Activated CD4-positive, alpha-beta T cell treated with anti-CD3 and anti-CD28 coated beads, Interleukin-2, amount 50 U/mL, for 4 hours (primary cell): Measurements from ENCODE around the gene SEMA4D.

Source experiments
- DNase-seq, 2 experiments: peaks; one replicate each; pipeline ENCODE4 v3.0.0-alpha.2; 2020

The SEMA4D gene

DNA sequence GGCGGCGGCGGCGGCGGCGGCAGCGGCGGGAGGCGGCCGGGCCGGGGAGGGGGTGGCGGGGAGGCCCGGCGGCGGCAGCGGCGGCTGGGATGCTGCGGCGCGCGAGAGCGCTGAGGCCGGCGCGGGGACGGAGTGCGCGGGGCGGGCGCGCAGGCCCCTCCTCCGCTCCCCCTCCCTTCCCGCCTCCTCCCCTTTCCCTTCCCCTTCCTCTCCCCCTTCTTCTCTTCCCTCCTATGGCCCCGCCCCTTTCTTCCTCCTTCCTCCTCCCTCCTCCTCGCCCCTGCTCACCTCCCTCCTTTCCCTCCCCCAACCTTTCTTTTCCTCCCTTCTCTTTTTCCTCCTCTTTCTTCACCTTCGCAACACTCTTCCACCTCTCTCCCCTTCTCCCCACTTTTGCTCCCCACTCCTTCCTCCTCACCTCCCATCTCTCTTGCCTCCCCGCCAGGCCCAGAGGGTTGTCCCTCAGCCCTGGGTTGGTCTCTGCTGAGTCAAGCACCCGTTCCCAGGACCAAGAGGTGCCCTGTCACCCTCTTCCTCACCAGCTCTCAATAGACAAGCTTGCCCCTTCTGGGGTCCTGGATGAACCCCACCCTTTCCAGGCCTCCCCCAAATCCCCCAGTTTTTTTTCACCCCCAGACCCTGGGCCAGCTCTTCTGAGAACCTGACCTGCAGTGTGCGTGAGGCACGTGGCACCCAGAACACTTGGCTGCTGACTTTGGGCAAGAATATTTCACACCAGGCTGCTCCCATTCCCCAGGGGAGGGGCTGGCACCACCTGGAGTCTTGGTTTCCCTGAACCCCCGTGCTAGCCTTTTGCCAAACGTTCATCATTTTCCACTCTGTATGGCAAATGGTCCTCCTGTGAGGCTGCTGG, at the start of gene SEMA4D:
Gene SEMA4D, minus strand, starts transcription at position 136 of the 874 bp plus-strand sequence. CDS start 92,657 bp downstream, outside the sequence.
- DNase-seq, result peak; percentile 44 to 51

DNA sequence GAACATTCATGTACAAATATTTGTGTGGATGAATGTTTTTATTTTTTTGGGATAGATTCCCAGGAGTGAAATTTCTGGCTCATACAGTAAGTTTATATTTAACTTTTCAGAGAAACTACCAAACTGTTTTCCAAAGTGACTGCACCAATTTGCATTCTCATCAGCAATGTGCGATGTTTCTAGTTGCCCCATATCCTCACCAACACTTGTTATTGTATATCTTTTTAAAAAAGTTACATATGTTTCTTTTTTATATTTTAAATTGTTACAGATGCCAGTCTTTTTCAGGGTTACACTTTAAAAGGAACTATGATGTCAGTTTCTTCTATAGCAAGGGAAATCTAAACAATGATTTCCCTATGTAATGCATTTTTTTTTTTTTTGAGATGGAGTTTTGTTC, 49.1 kb upstream of the SEMA4D start:
- DNase-seq, result no peak

DNA sequence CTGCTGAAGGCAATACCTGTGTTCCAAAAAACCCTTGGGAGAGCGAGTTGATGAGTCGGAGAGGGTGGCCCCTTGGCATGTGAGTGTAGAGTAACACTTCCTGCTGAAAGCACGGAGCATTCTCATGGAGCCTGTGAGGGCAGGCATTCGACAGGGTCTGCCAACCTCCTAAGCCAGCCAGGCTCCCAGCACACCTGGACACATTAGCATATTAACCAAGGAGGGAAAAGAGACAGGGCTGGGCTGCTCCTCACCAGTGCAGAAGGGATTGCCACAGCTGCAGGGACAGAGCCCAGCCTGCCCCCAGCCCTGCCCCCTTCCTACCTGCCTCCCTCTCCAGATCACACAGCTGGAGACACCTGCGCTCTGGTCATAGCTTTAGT, 46.4 kb upstream of the SEMA4D start:
- DNase-seq, result no peak

- no peak for DNase-seq
Observed at GRCh38 chr9:89543621-89544278, 45.8 kb upstream of the SEMA4D start.

- no peak for DNase-seq
Observed at GRCh38 chr9:89543111-89543510, 45.2 kb upstream of the SEMA4D start.

- DNase-seq, result no peak
Observed at GRCh38 chr9:89542401-89543021, 44.6 kb upstream of the SEMA4D start.

- DNase-seq, result no peak
Observed at GRCh38 chr9:89541798-89542197, 43.9 kb upstream of the SEMA4D start.

GRCh38 chr9:89539374-89539773, 41.5 kb upstream of the SEMA4D start:
- DNase-seq, result no peak

DNA sequence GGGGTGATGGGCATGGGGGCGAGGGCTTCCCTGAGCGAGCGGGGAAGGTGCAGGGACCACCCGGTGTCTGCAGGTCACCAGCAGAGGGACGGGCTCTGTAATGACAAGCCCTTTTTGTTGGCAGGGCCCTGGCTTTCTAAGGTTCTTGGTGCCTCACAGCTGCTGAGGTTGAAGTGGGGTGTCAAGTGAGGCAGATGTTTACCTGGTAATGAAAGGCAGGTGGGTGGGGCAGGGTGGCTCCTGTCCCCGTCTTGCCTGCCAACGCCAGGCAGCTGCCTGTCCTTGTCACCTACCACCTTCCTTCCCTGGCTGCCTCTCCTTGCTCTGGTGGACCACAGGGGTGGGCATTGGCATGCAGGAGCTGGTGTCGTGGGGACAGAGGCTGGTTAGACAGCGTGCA, 41.0 kb upstream of the SEMA4D start:
- no peak for DNase-seq

GRCh38 chr9:89537166-89537565, 39.3 kb upstream of the SEMA4D start:
- DNase-seq, result no peak

DNA sequence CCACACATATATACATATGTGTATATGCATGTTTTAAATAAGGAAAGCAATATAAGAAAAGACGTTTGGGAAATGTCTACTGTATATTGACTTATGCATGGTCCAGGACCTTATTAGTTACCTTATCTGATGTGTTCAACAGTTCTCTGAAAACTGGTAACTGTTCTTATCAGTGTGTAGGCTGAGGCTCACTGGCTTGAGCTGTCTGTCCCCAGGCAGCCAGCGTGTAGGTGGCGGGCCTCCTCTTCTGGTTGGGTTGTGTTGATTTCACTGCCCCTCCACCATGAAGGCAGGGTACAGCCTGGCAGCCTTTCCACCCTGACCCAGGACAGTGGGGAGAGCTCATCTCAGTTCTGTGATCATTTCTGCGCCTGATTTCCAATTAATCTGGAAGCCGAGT, 38.7 kb upstream of the SEMA4D start:
- no peak for DNase-seq

- no peak for DNase-seq
Observed at GRCh38 chr9:89536145-89536574, 38.2 kb upstream of the SEMA4D start.

DNA sequence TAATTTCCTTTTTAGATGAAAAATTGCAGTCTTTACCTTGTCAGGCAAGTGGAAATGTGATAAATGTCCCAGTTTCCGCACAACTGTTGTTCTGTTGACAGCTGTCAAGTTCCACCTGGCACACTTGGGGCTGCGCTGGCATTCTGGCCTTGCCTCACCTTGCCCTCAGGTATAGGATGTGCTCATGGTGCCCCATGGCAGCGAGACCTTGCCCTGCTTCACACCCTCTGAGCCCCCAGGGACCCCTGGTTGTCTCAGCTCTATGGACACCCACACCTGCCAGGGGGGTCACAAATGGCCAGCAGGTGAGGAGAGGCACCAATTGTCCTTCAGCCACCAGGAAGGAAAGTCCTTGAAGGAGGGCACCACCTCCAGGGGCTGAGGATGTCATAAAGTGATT, 37.5 kb upstream of the SEMA4D start:
- no peak for DNase-seq

DNA sequence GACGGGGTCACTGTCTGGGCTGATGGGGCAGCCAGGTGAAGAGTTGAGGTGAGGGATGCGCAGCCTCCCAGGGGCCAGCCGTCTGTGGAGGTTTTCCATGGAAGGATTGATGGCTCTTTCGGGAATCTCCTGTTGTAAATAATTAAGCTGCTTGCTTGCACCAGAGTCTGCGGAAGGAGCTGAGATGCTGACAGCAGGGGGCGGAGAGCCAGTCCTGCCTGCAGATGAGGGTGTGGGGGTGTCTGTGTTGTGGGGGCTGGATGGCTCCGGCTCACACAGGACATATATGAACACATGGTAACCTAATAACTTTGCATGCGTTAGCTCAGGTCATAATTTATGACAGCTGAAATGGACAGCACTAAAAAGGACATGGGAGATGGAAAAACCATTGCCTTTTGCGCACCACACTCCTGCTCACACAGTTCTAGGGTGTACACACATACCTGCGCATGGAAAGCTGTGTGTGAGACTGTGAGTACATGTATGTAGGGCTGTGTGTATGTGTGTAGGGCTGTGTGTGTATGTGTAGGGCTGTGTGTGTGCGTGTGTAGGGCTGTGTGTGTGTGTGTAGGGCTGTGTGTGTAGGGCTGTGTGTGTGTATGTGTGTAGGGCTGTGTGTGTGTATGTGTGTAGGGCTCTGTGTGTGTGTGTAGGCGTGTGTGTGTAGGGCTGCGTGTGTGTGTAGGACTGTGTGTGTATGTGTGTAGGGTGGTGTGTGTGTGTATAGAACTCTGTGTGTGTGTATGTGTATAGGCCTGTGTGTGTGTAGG, 36.8 kb upstream of the SEMA4D start:
- DNase-seq, result no peak

DNA sequence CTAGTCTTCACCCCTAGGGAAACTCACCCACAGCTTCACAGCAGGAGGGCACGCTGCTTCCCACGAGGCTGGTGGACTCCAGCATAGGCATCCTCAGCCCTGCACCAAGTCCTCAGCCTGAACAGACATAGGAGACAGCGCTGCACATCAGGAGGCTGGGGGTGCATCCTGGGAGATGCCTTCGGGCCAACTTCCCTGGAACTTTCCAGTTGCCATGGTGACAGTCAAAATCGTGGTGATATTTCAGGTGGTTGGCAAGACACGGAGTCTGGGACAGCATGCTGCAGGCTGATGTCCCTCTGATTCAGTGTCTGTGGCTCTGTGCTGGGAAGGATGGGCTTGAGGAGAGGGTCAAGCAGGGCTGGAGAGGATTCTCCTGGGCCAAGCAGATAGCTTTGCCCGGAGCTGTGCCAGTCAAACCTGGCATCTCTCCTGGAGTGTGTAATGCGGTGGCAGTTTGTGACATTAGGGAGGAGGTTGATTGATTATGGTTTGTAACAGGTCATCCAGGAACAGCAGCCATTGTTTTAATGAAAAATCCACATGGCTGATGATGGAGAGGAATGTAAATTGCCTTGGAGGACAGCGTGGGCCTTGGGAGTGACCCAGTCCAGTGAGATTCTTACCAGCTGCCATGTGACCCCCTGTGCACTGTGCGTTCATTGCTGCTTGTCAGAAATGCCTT, 35.6 kb upstream of the SEMA4D start:
- no peak for DNase-seq

DNA sequence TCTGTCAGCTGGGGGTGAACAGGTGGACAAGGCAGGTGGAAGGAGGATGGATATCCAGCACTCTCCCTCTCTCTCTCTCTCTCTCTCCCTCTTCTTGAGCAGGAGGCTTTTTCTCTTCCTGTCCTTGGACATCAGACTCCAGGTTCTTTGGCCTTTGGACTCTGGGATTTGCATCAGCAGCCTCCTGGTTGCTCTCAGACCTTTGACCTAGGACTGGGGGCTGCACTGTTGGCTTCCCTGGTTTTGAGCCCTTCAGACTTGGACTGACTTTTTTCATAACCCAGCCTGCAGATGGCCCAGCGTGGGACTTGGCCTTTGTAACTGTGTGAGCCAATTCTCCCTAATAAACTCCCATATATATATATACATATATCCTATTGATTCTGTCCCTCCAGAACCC, 35.0 kb upstream of the SEMA4D start:
- no peak for DNase-seq

DNA sequence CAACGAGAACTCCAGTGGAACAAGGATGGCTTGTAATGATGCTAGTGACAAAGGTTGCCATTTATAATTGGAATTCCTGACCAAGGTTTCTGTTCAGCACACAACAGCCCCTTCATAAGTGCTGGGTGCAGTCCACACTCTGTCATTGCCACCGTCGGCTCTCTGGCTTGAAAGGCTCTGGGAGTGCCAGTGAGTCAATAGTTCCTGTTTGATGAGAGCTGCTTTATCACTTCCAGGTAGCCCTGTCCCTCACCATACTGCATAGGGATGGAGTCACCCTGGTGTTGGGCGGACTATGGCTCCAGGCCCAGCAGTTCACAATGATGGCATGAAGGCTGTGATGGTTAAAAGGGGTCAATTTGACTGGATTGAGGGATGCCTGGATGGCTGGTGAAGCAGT, 34.6 kb upstream of the SEMA4D start:
- DNase-seq, result peak; percentile 26 to 44

DNA sequence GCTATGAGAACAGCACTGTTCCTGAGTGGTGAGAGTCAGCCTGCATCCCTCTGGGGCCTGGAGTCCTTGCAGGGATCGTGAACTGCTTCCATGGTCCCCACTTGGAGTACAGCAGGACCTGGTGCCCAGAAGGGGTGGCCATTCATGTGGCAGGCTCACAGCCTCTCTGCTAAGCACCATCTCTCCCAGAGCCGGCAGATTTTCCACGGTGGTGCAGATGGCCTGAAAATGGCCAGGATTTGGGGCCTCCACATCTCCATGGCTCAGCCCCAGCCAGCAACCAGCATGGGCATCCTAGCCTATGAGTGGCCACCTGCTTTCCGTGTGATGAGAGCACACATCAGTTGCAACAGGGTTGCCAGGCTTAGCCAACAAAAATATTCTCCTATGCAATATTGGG, 33.9 kb upstream of the SEMA4D start:
- DNase-seq, result no peak

DNA sequence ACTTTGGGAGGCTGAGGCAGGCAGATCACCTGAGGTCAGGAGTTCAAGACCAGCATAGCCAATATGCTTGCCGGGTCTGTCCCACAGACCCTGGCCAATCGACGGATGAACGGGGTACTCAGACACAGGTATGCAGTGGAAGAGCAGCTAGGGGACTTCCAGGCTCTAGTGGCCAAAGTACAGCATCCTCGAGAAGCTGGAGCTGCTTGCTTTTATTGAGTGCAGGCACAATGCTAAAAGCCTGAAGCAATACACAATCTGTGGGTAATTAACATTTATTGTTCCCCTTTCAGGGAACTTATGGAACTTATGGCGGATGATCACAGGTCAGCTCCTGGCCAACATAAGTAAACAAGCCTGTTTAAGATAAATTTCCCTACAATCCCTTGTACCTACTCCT, 32.8 kb upstream of the SEMA4D start:
- no peak for DNase-seq

DNA sequence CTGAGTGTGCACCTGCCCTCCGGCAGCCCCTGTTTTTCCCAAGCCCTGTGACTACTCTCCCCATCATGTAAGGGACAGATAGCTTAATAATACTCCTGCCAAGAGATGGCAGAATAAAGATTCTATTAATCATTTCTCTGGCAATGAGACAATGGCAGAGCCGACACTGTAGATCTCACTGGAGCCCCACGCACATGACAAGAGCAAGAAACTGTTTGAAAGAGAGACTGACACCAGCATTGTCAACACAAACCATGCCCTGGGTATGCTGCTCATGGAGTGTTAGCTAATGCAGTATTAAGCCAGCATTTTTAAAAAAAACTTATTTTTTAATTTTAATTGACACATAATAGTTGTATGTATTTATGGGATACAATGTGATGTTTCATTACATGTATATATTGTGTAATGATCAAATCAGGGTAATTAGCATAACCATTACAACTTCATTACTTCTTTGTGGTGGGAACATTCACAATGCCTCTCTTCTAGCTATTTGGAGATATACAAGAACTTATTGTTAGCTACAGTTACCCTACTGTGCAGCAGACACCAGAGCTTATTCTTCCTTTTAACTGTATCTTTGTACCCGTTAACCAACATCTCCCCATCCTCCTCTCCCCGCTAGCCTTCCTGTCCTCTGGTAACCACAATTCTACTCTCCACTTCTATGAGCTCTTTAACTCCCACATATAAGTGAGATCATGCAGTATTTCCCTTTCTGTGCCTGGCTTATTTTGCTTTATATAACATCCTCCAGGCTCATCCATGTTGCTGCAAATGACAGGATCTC, 31.5 kb upstream of the SEMA4D start:
- DNase-seq, result no peak

- DNase-seq, result no peak
Observed at GRCh38 chr9:89528540-89528939, 30.6 kb upstream of the SEMA4D start.

DNA sequence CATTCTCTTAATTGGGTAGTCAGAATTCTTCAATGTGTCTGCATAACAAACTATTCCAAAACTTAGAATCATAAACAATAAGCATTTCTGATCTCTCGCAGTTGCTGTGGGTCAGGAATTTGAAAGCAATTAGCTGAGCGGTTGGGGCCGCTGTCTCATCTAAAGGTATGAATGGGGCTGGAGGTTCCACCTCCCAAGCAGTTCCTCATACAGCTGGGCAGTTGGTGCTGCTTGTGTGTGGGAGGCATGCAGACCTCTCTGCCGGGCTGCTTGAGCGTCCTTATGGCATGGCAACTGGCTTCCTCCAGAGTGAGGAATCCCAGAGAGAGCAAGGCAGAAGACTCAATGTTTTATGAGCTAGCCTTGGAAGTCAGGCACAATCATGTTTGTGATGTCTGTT, 30.2 kb upstream of the SEMA4D start:
- no peak for DNase-seq
